IPS-NIHi7 (cell line): ENCODE data around the gene GP9.

Experiments
- DNase-seq: peaks from one replicate; pipeline ENCODE4 v3.0.0; 2012; ENCODE audit warnings: mixed read lengths; ENCODE audit errors: extremely low spot score

Gene GP9

GRCh38 chr3:129028866-129029265, 31.7 kb upstream of the GP9 start:
- DNase-seq, result no peak

- no peak for DNase-seq
Observed at GRCh38 chr3:129030611-129031010, 30.0 kb upstream of the GP9 start.

GRCh38 chr3:129031476-129032215, 28.9 kb upstream of the GP9 start:
- no peak for DNase-seq

- DNase-seq, result no peak
Observed at GRCh38 chr3:129032716-129033115, 27.9 kb upstream of the GP9 start.

- DNase-seq, result no peak
Observed at GRCh38 chr3:129033151-129033550, 27.4 kb upstream of the GP9 start.

DNA sequence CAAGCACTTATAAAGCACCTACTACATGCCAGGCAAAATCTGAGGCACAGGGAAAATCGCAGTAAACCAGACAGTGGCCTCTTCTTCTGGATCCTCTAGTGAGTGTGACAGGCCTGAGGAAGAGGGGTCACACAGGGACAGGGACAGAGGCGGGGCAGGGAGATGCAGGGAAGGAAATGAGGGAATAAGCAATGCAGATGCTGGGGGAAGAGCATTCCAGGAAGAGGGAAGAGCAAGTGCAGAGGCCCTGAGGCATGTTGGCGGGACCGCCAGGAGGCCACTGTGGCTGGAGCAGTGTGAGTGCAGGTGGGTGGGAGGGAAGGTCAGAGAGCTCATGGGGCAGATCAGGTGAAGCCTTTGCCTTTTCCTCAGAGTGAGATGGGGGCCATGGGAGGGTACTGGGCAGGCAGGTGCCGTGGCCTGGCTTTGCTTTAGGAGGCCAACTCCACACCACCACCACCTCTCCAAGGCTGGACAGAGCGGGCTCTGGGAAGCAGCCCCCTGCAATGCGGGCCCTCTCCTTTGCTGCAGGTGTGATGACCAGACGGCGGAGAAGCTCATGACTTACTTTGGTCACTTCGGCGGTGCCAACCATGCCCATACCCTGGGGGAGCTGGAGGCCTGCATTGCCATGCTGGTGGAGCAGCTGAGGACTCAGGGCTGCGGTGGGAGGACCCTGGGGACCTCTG, 26.8 kb upstream of the GP9 start:
- no peak for DNase-seq

GRCh38 chr3:129034642-129035041, 25.9 kb upstream of the GP9 start:
- no peak for DNase-seq

DNA sequence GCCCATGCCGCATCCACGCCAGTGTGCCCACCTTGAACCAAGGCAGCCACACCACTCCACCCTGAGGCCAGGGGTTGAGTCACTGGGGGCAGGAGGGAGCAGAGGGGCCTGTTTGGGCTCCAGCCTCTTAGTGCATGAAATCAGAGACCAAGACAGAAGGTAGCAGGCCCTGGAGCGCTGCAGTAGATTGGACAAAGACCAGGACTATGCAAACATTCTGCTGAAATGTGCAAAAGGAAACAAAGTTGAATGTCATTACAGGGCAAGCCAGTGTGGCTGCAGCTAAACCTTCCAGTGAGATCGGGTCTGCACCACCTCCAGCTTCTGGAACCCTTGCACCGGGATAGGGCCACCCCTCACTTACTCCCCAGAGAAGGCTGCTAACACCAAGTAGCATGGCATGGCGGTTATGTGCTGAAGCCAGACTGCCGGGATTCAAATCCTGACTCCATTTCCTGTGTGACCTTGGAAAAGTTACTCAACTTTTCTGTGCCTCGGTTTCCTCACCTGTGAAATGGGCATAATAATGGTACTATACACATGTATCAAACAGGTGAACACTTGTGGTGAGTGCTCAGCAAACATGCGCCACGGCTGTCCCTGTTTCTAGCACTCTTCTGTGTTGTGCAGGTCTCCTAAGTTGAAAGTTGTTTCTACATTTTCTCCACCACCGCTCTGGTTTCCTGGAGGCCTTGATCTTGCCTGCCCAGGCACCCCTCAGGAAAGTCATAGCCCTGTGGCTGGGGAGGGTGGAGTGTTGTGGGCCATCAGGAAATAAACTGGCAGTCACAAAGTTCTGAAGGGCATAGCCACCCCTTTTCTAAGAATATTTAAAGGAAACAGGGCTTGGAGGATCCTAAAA, 25.0 kb upstream of the GP9 start:
- DNase-seq, result no peak

- DNase-seq, result no peak
Observed at GRCh38 chr3:129036222-129037092, 24.1 kb upstream of the GP9 start.

GRCh38 chr3:129037093-129037419, 23.5 kb upstream of the GP9 start:
- DNase-seq, result no peak

DNA sequence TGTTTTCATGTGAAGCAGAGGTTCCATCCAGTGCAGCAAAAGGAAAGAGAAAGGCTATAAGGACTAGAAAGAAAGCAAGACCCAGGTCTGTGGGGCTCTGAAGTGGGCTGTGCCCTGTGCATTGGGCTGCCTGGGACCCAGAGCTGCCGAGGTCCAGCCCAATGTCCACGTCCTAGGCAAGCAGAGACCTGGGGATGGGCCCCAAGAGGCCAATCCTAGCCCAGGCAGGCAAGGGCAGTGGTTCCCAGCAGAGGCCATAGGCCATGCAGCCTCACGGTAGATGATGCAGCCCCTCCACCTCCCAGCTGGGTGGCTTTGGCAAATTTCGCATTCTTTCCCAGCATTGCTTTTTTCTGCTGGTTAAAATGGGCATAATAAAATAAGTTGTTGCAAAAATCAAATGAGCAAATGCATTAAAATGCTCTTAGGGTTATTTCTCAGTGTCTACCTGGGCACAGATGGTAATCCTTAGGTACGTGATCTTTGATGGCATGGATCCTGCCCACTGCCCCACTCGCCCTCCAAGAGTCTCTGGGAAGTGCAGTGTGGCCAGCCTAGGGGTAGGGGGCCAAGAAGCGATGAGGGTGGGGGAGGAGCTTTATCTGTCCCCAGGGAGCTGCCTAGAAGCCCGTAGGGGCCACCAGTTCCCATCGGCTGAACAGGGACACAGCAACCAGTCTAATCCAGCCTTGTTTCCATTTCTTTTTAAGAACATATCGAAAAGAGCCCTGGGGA, 22.3 kb upstream of the GP9 start:
- no peak for DNase-seq

GRCh38 chr3:129039271-129040038, 21.1 kb upstream of the GP9 start:
- no peak for DNase-seq

DNA sequence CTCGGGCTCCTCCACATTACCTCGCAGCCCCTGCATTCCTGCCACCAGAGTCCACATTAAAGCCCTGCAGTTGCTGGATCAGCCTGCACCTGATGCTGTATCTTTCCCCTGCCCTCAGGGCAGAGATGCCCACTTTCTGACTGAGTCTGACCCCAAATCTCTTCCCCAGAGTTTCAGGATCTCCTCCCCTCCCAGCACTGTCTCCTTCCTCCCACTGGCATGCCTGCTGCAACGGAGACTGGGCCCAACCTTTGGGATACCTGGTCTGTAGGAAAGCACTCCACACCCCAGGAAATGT, 20.6 kb upstream of the GP9 start:
- DNase-seq, result no peak

- DNase-seq, result no peak
Observed at GRCh38 chr3:129040579-129041300, 19.8 kb upstream of the GP9 start.

DNA sequence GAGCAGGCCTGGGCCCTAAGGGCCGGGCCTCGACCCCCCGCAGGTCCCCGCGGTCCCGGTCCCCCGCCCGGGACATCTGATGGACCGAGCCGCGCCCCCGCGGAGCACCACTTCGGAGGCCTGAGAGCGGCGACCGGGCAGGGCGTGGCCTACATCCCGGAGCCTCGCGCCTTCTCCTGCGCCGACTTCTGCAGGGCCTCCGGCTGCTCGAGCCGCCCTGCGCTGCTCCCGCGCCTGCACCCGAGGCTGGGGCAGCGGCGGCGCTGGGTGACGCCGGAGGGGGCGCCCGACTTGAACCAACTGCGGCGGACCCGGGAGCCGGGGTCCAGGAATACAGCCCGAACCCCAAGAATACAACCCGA, 14.9 kb upstream of the GP9 start:
- DNase-seq, result peak; percentile 63

- peak; percentile 78 for DNase-seq
Observed at GRCh38 chr3:129046037-129046731, 14.4 kb upstream of the GP9 start.

DNA sequence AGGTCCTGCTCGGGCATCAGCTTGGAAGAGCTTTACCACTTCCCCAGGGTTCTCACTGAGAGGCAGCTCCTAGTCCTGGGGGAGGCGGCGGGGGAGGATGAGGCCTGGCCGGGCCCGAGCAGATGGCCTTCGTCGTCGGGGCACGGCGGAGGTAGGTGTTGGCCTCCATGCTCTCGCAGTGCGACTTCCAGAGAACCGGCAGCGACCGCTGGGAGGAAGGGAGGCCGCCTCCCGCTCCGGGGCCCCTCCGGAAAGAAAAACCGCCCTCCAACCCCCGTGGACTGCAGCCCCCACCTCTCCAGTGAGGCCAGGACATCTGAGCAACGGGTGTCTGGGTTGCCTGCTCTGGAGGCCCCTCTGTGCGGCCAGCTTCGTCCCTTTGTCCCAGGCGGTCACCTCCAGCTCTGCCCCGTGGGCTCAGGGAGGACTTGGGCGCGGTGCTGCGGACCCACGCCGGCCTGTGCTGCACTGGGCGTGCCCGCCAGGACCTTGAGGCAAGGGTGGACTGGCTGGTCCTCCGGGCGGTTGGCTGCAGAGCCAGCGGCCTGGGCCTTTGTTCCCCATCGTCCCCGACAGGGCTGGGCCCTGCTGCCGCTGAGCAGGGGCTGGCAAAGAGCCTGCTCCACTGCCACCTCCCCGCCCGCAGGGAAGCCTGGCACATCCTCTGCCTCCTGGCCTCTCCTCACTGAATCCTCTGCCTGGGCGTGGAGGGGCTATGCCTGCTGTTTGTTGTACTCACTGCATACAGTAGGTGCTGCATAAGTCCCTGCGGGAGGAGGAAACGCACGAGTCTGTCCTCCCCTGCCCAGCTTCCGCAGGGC, 13.6 kb upstream of the GP9 start:
- DNase-seq, result no peak

- no peak for DNase-seq
Observed at GRCh38 chr3:129047553-129047839, 13.1 kb upstream of the GP9 start.
